Prostate gland (tissue), 2 donors: ENCODE results near the gene ATP6V0A4.

Experiments
- POLR2A ChIP-seq: fragments of 450-650 bp; IDR thresholded peaks from one replicate; pipeline ENCODE4 v1.6.1; 2016; ENCODE audit warnings: antibody characterized with exemption, mild to moderate bottlenecking
- POLR2AphosphoS5 ChIP-seq: sonication (generic); formaldehyde crosslinking; IDR thresholded peaks from one replicate; pipeline ENCODE4 v1.6.1; 2017; ENCODE audit warnings: antibody characterized with exemption
- TF ChIP-seq, protein P1 (sequence below), 4 experiments: fragments of 200-600 bp in 2 of 4; fragments of 450-650 bp in 2 of 4; sonication (generic) in 2 of 4; IDR thresholded peaks; 1 replicate in 3 of 4; 2 replicates in 1 of 4; pipeline ENCODE4 v1.5.1; 2016 to 2019; ENCODE audit warnings: antibody characterized with exemption in 4 of 4, mild to moderate bottlenecking in 2 of 4, moderate library complexity in 2 of 4

DNA sequence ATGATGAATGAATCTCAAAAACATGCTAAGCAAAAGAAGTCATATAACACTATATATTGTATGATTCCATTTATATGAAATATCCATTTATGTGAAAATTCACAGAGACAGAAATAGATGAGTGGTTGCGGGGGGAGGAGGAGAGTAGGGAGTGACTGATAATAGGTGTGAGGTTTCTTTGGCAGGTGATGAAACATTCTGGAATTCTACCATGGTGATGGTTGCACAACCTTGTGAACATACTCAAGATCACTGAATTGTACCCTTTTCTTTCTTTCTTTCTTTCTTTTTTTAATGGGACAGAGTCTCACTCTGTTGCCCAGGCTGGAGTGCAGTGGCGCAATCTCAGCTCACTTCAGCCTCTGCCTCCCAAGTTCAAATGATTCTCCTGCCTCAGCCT lies 107.5 kb downstream of the ATP6V0A4 start:
- TF ChIP-seq, protein P1, sequence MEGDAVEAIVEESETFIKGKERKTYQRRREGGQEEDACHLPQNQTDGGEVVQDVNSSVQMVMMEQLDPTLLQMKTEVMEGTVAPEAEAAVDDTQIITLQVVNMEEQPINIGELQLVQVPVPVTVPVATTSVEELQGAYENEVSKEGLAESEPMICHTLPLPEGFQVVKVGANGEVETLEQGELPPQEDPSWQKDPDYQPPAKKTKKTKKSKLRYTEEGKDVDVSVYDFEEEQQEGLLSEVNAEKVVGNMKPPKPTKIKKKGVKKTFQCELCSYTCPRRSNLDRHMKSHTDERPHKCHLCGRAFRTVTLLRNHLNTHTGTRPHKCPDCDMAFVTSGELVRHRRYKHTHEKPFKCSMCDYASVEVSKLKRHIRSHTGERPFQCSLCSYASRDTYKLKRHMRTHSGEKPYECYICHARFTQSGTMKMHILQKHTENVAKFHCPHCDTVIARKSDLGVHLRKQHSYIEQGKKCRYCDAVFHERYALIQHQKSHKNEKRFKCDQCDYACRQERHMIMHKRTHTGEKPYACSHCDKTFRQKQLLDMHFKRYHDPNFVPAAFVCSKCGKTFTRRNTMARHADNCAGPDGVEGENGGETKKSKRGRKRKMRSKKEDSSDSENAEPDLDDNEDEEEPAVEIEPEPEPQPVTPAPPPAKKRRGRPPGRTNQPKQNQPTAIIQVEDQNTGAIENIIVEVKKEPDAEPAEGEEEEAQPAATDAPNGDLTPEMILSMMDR (IDR thresholded peaks at IDR 0.05), result no peak
- TF ChIP-seq POLR2AphosphoS5 (no peak), POLR2A (no peak)
